Loucy (cell line): Measurements from ENCODE around the gene SPEG.

ENCODE experiments used
- H2AFZ ChIP-seq: fragments of 200-600 bp; sonication (generic); 2 replicates; pipeline ENCODE4 v1.6.0; 2016; ENCODE audit warnings: antibody characterized with exemption, mild to moderate bottlenecking, low read length, moderate library complexity
- H3F3A ChIP-seq: fragments of 200-600 bp; 2 replicates; pipeline ENCODE4 v1.6.0; 2016; ENCODE audit warnings: antibody characterized with exemption, low read depth, mild to moderate bottlenecking
- H3K27me3 ChIP-seq: fragments of 200-600 bp; sonication (generic); 2 replicates; pipeline ENCODE4 v1.6.1; 2014; ENCODE audit warnings: low read length, mild to moderate bottlenecking; ENCODE audit not compliant: insufficient read depth, poor library complexity, severe bottlenecking
- H3K36me3 ChIP-seq: fragments of 200-600 bp; sonication (generic); 2 replicates; pipeline ENCODE4 v1.6.1; 2016; ENCODE audit warnings: low read length; ENCODE audit not compliant: insufficient read depth
- H3K4me1 ChIP-seq: fragments of 200-600 bp; sonication (generic); 2 replicates; pipeline ENCODE4 v1.5.1; 2014; ENCODE audit warnings: low read length, mild to moderate bottlenecking; ENCODE audit not compliant: insufficient read depth, poor library complexity, severe bottlenecking
- H3K4me2 ChIP-seq: fragments of 200-600 bp; sonication (generic); 2 replicates; pipeline ENCODE4 v1.6.0; 2014; ENCODE audit warnings: antibody characterized with exemption, low read length, low read depth, mild to moderate bottlenecking; ENCODE audit not compliant: poor library complexity, severe bottlenecking
- H3K4me3 ChIP-seq: fragments of 200-600 bp; sonication (generic); 2 replicates; pipeline ENCODE4 v1.5.1; 2014; ENCODE audit warnings: low read length, mild to moderate bottlenecking, mixed read lengths; ENCODE audit not compliant: poor library complexity, severe bottlenecking
- H3K79me2 ChIP-seq: fragments of 200-600 bp; sonication (generic); 2 replicates; pipeline ENCODE4 v1.6.1; 2014; ENCODE audit warnings: low read length; ENCODE audit not compliant: insufficient read depth
- H3K9ac ChIP-seq: fragments of 200-600 bp; sonication (generic); 2 replicates; pipeline ENCODE4 v1.6.0; 2014; ENCODE audit warnings: mild to moderate bottlenecking, low read depth, low read length, moderate library complexity; ENCODE audit not compliant: poor library complexity, severe bottlenecking
- H3K9me2 ChIP-seq: fragments of 200-600 bp; sonication (generic); replicated peaks from 2 replicates; pipeline ENCODE4 v1.6.1; 2016; ENCODE audit warnings: low read depth, low read length, mixed read lengths
- H3K9me3 ChIP-seq: fragments of 200-600 bp; sonication (generic); 2 replicates; pipeline ENCODE4 v1.6.1; 2014; ENCODE audit warnings: mild to moderate bottlenecking, antibody characterized with exemption, low read length, low read depth; ENCODE audit not compliant: insufficient read depth
- H4K20me1 ChIP-seq: fragments of 200-600 bp; sonication (generic); 2 replicates; pipeline ENCODE4 v1.6.0; 2014; ENCODE audit warnings: antibody characterized with exemption, low read length, mild to moderate bottlenecking; ENCODE audit not compliant: insufficient read depth, poor library complexity, severe bottlenecking
- CTCF ChIP-seq: fragments of 200-600 bp; sonication (generic); conservative IDR thresholded peaks from 2 replicates; pipeline ENCODE4 v1.5.1; 2014; ENCODE audit warnings: mild to moderate bottlenecking, antibody characterized with exemption, low read length
- EZH2phosphoT487 ChIP-seq: fragments of 200-600 bp; IDR thresholded peaks from 2 replicates; pipeline ENCODE4 v1.6.1; 2018; ENCODE audit warnings: antibody characterized with exemption, mild to moderate bottlenecking, moderate library complexity, borderline replicate concordance

SPEG gene

GRCh38 chr2:219506153-219506801 is 71.6 kb downstream of the SPEG start:
- no peaks in the 10 kb centered on the region for H3K4me1 ChIP-seq
- H3F3A ChIP-seq = no peaks in the 10 kb centered on the region
- no peaks in the 10 kb centered on the region for H3K9me3 ChIP-seq
- no peaks in the 10 kb centered on the region for H3K36me3 ChIP-seq
- no peak overlapping the region for H2AFZ ChIP-seq
- H3K79me2 ChIP-seq = no peaks in the 10 kb centered on the region
- no peak overlapping the region for H3K4me2 ChIP-seq
- no peaks in the 10 kb centered on the region for H4K20me1 ChIP-seq
- no peak for TF ChIP-seq EZH2phosphoT487
- TF ChIP-seq CTCF = no peak
- H3K27me3 ChIP-seq = no peaks in the 10 kb centered on the region
- H3K9me2 ChIP-seq = no peaks in the 10 kb centered on the region
- no peak overlapping the region for H3K9ac ChIP-seq
- no peak overlapping the region for H3K4me3 ChIP-seq

GRCh38 chr2:219506802-219507526 is 72.3 kb downstream of the SPEG start:
- Histone ChIP-seq H3K9me2 (no peaks in the 10 kb centered on the region), H3K4me1 (no peaks in the 10 kb centered on the region), H2AFZ (no peak overlapping the region), H3K27me3 (no peaks in the 10 kb centered on the region), H3K9me3 (no peaks in the 10 kb centered on the region), H3K79me2 (no peaks in the 10 kb centered on the region), H3K4me2 (no peak overlapping the region), H3K4me3 (no peak overlapping the region), H3K36me3 (no peaks in the 10 kb centered on the region), H3K9ac (no peak overlapping the region), H4K20me1 (no peaks in the 10 kb centered on the region), H3F3A (no peaks in the 10 kb centered on the region)
- TF ChIP-seq EZH2phosphoT487 (no peak), CTCF (no peak)

- no peak overlapping the region for H2AFZ ChIP-seq
- no peaks in the 10 kb centered on the region for H3K9me2 ChIP-seq
- H3F3A ChIP-seq = no peaks in the 10 kb centered on the region
- H3K36me3 ChIP-seq = no peaks in the 10 kb centered on the region
- no peaks in the 10 kb centered on the region for H3K79me2 ChIP-seq
- no peak overlapping the region for H3K9ac ChIP-seq
- H3K9me3 ChIP-seq = no peaks in the 10 kb centered on the region
- H3K4me1 ChIP-seq = no peaks in the 10 kb centered on the region
- H3K4me3 ChIP-seq = no peak overlapping the region
- no peaks in the 10 kb centered on the region for H4K20me1 ChIP-seq
- TF ChIP-seq CTCF (no peak), EZH2phosphoT487 (no peak)
- no peaks in the 10 kb centered on the region for H3K27me3 ChIP-seq
- H3K4me2 ChIP-seq = no peak overlapping the region
These were observed 73.2 kb downstream of the SPEG start for GRCh38 chr2:219507581-219508443.
